Neural cell (in vitro differentiated cells): Measurements from ENCODE around the gene IRF2BP2. TPM values are rescaled to one million over a fixed set of nuclear protein-coding genes. Genes with fewer than 3 reads are reported as not detected.
"Not testable (repeated sequence)": the region's sequence is repeated elsewhere in the genome, so short reads cannot be mapped to it uniquely, and the experiment has no call there.

Experiments
- H2AFZ ChIP-seq: fragments of 200-600, 300-800 bp; sonication (generic), shearing (Covaris generic); 2 replicates; pipeline ENCODE4 v1.6.0; 2014; ENCODE audit warnings: low read depth, mild to moderate bottlenecking, antibody characterized with exemption, low read length, moderate library complexity
- H3F3A ChIP-seq: fragments of 200-600 bp; shearing (Covaris generic); 2 replicates; pipeline ENCODE4 v1.6.1; 2016; ENCODE audit warnings: mild to moderate bottlenecking, moderate library complexity, mixed read lengths, antibody characterized with exemption, low read length; ENCODE audit not compliant: insufficient read depth, poor library complexity, severe bottlenecking
- H3K27ac ChIP-seq: fragments of 200-600, 300-800 bp; sonication (generic), shearing (Covaris generic); 2 replicates; pipeline ENCODE4 v1.5.1; 2014; ENCODE audit warnings: mild to moderate bottlenecking, low read length, moderate library complexity
- H3K27me3 ChIP-seq: fragments of 300-800, 200-600 bp; sonication (generic), shearing (Covaris generic); 2 replicates; pipeline ENCODE4 v1.6.0; 2014; ENCODE audit warnings: mild to moderate bottlenecking, low read depth, low read length, moderate library complexity; ENCODE audit not compliant: insufficient read depth
- H3K36me3 ChIP-seq: fragments of 300-800, 200-600 bp; sonication (generic), shearing (Covaris generic); 2 replicates; pipeline ENCODE4 v1.5.1; 2014; ENCODE audit warnings: mild to moderate bottlenecking, antibody characterized with exemption, low read length, moderate library complexity; ENCODE audit not compliant: insufficient read depth
- H3K4me2 ChIP-seq: fragments of 300-800, 200-600 bp; sonication (generic), shearing (Covaris generic); 2 replicates; pipeline ENCODE4 v1.6.0; 2014; ENCODE audit warnings: mild to moderate bottlenecking, low read length
- H3K4me3 ChIP-seq: fragments of 300-800, 200-600 bp; sonication (generic), shearing (Covaris generic); 2 replicates; pipeline ENCODE4 v1.5.1; 2014; ENCODE audit warnings: mild to moderate bottlenecking, low read length, moderate library complexity
- H3K79me2 ChIP-seq: fragments of 200-600 bp; shearing (Covaris generic); replicated peaks from 2 replicates; pipeline ENCODE4 v1.6.0; 2014; ENCODE audit warnings: mild to moderate bottlenecking, low read length, moderate library complexity; ENCODE audit not compliant: insufficient read depth
- H3K9ac ChIP-seq: fragments of 300-800, 200-600 bp; sonication (generic), shearing (Covaris generic); 2 replicates; pipeline ENCODE4 v1.6.1; 2016; ENCODE audit warnings: mild to moderate bottlenecking, low read length, mixed read lengths
- H3K9me2 ChIP-seq: fragments of 200-600 bp; shearing (Covaris generic); 2 replicates; pipeline ENCODE4 v1.6.1; 2016; ENCODE audit warnings: mild to moderate bottlenecking, low read length, mixed read lengths; ENCODE audit not compliant: insufficient read depth
- H3K9me3 ChIP-seq: fragments of 200-600, 300-800 bp; sonication (generic), shearing (Covaris generic); 2 replicates; pipeline ENCODE4 v1.6.1; 2016; ENCODE audit warnings: mild to moderate bottlenecking, mixed run types, low read length, moderate library complexity, mixed read lengths
- H4K20me1 ChIP-seq: fragments of 200-600 bp; shearing (Covaris generic); 2 replicates; pipeline ENCODE4 v1.6.1; 2016; ENCODE audit warnings: mild to moderate bottlenecking, mixed run types; ENCODE audit not compliant: insufficient read depth
- CTCF ChIP-seq: fragments of 450-650 bp; IDR thresholded peaks from 2 replicates; pipeline ENCODE4 v1.5.1; 2014; ENCODE audit warnings: antibody characterized with exemption, mild to moderate bottlenecking, moderate library complexity; ENCODE audit not compliant: poor library complexity, severe bottlenecking
- EP300 ChIP-seq: fragments of 450-650 bp; conservative IDR thresholded peaks from 2 replicates; pipeline ENCODE4 v1.6.1; 2014; ENCODE audit warnings: antibody characterized with exemption, mild to moderate bottlenecking, moderate library complexity; ENCODE audit not compliant: poor library complexity, severe bottlenecking
- EZH2 ChIP-seq: fragments of 200-600, 300-800 bp; shearing (Covaris generic), sonication (generic); IDR thresholded peaks from 2 replicates; pipeline ENCODE4 v1.6.1; 2014; ENCODE audit warnings: antibody characterized with exemption, low read length, borderline replicate concordance, mild to moderate bottlenecking; ENCODE audit not compliant: insufficient read depth, poor library complexity, severe bottlenecking
- MXI1 ChIP-seq: fragments of 450-650 bp; conservative IDR thresholded peaks from 2 replicates; pipeline ENCODE4 v1.6.1; 2014; ENCODE audit warnings: antibody characterized with exemption, mild to moderate bottlenecking; ENCODE audit not compliant: poor library complexity, severe bottlenecking
- POLR2AphosphoS5 ChIP-seq: IDR thresholded peaks from 2 replicates; pipeline ENCODE4 v1.6.1; 2012
- RAD21 ChIP-seq: fragments of 450-650 bp; conservative IDR thresholded peaks from 2 replicates; pipeline ENCODE4 v1.6.1; 2014; ENCODE audit warnings: antibody characterized with exemption, mild to moderate bottlenecking, moderate library complexity
- SMC3 ChIP-seq: fragments of 450-650 bp; conservative IDR thresholded peaks from 2 replicates; pipeline ENCODE4 v1.6.1; 2014; ENCODE audit warnings: antibody characterized with exemption, mild to moderate bottlenecking, moderate library complexity; ENCODE audit not compliant: poor library complexity
- TAF1 ChIP-seq: IDR thresholded peaks from 2 replicates; pipeline ENCODE4 v1.6.1; 2012; ENCODE audit warnings: low read depth
- polyA plus RNA-seq: library from polyadenylated mRNA; depleted of rRNA; stranded (reverse); fragments of >200 nt; gene quantifications from 2 replicates; pipeline ENCODE4 v1.2.3, GENCODE V29; 2014
- TF ChIP-seq, protein P1 (sequence below): IDR thresholded peaks from 2 replicates; pipeline ENCODE4 v1.6.1; 2012; ENCODE audit warnings: borderline replicate concordance

The IRF2BP2 gene
- polyA plus RNA-seq, 1 donor from 2014 or later = 56.9 TPM

- TF ChIP-seq EZH2 (no peak), SMC3 (no peak)
These were observed 32.5 kb upstream of the IRF2BP2 start (continued) for GRCh38 chr1:234642428-234642827.

GRCh38 chr1:234639961-234640360, 30.0 kb upstream of the IRF2BP2 start:
- H3K4me3 ChIP-seq = no peak overlapping the region
- H3F3A ChIP-seq = no peaks in the 10 kb centered on the region
- TF ChIP-seq, protein P1, sequence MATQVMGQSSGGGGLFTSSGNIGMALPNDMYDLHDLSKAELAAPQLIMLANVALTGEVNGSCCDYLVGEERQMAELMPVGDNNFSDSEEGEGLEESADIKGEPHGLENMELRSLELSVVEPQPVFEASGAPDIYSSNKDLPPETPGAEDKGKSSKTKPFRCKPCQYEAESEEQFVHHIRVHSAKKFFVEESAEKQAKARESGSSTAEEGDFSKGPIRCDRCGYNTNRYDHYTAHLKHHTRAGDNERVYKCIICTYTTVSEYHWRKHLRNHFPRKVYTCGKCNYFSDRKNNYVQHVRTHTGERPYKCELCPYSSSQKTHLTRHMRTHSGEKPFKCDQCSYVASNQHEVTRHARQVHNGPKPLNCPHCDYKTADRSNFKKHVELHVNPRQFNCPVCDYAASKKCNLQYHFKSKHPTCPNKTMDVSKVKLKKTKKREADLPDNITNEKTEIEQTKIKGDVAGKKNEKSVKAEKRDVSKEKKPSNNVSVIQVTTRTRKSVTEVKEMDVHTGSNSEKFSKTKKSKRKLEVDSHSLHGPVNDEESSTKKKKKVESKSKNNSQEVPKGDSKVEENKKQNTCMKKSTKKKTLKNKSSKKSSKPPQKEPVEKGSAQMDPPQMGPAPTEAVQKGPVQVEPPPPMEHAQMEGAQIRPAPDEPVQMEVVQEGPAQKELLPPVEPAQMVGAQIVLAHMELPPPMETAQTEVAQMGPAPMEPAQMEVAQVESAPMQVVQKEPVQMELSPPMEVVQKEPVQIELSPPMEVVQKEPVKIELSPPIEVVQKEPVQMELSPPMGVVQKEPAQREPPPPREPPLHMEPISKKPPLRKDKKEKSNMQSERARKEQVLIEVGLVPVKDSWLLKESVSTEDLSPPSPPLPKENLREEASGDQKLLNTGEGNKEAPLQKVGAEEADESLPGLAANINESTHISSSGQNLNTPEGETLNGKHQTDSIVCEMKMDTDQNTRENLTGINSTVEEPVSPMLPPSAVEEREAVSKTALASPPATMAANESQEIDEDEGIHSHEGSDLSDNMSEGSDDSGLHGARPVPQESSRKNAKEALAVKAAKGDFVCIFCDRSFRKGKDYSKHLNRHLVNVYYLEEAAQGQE = no peak
- no peak for TF ChIP-seq EZH2
- TF ChIP-seq RAD21 = no peak
- no peak for TF ChIP-seq POLR2AphosphoS5
- no peak for TF ChIP-seq MXI1
- H3K27me3 ChIP-seq = no peaks in the 10 kb centered on the region
- no peak overlapping the region for H3K27ac ChIP-seq
- no peak overlapping the region for H3K9ac ChIP-seq
- H2AFZ ChIP-seq = no peak overlapping the region
- no peaks in the 10 kb centered on the region for H3K36me3 ChIP-seq
- no peaks in the 10 kb centered on the region for H4K20me1 ChIP-seq
- H3K79me2 ChIP-seq = no peaks in the 10 kb centered on the region
- no peaks in the 10 kb centered on the region for H3K9me3 ChIP-seq
- no peak overlapping the region for H3K4me2 ChIP-seq
- no peaks in the 10 kb centered on the region for H3K9me2 ChIP-seq

DNA sequence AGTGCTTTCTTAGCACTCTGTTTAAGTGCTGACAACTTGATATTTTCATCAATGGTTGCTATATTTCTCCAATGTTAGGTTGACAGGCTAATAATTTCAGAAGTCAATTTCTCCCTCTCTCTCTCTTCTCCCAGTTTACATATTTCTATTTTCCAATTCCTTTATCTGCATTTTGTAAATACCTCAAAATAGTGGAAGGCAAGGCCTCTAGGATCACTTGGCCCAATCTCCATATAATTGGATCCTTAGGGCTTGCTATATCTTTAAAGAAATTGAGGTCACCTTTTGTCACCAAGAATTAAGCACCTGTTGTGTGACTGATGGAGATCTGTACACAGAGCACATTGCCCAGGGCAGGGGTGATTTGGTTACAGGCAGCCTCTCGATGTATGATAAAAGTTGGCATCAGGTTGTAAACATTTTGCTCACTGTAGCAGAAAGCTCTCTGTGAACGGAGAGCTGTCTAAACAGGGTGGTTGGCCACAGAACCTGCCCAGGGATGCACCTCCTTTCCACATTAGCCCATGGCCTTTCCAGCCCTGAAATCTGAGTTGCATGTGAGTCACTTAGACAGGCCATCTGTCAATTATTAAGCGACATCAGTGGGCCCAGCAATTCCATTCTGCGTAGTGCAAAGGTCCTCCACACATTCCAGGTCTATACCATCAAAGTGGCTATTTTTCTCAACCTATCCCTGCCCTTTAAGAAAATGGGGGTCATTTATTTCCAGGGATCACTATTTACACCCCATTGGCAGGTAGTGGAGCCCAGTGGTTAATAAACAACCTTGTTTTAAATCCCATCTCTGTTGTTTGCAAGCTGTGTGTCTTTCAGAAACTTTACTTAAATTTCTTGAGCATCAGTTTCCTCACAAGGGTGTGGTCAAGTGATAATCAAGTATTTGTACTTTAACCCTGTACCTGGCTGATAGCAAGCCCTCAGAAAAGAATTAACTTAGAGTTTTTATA, 29.1 kb upstream of the IRF2BP2 start:
- no peaks in the 10 kb centered on the region for H3K79me2 ChIP-seq
- no peaks in the 10 kb centered on the region for H3F3A ChIP-seq
- no peaks in the 10 kb centered on the region for H4K20me1 ChIP-seq
- no peaks in the 10 kb centered on the region for H3K27me3 ChIP-seq
- H3K4me2 ChIP-seq = no peak overlapping the region
- H3K27ac ChIP-seq = no peak overlapping the region
- no peaks in the 10 kb centered on the region for H3K36me3 ChIP-seq
- no peak overlapping the region for H2AFZ ChIP-seq
- no peaks in the 10 kb centered on the region for H3K9me2 ChIP-seq
- TF ChIP-seq, protein P1 = no peak
- TF ChIP-seq RAD21 = no peak
- TF ChIP-seq CTCF = no peak
- no peak for TF ChIP-seq TAF1
- no peak for TF ChIP-seq SMC3
- TF ChIP-seq MXI1 = no peak
- no peak for TF ChIP-seq EP300
- TF ChIP-seq EZH2 = no peak
- TF ChIP-seq POLR2AphosphoS5 = no peak
- no peaks in the 10 kb centered on the region for H3K9me3 ChIP-seq
- H3K4me3 ChIP-seq = no peak overlapping the region
- no peak overlapping the region for H3K9ac ChIP-seq

GRCh38 chr1:234634922-234635321, 24.9 kb upstream of the IRF2BP2 start:
- H3K4me2 ChIP-seq, H3K4me3 ChIP-seq, H3K9ac ChIP-seq, H2AFZ ChIP-seq, H3K36me3 ChIP-seq, H3K79me2 ChIP-seq, H3F3A ChIP-seq, H3K27ac ChIP-seq, H3K9me3 ChIP-seq, H4K20me1 ChIP-seq, H3K27me3 ChIP-seq, H3K9me2 ChIP-seq: not testable (repeated sequence)
